Measurements from ENCODE around the gene PAN2.

DNA sequence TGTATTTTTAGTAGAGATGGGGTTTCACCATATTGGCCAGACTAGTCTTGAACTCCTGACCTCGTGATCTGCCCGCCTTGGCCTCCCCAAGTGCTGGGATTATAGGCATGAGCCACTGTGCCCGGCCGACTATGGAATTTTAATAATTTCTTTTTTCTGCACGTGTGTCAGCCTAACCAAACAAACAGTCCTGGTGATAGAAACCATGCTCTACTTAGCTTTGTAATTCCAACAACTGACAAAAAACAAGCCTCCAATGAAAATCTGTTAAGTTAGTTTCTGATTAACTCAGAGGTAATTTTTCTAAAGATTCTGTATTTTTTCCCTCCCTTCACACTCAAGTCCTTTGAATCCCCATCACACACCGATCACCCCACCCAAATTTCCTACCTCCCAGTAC is 51.8 kb downstream of the PAN2 start:
- TF ChIP-seq, protein P1, sequence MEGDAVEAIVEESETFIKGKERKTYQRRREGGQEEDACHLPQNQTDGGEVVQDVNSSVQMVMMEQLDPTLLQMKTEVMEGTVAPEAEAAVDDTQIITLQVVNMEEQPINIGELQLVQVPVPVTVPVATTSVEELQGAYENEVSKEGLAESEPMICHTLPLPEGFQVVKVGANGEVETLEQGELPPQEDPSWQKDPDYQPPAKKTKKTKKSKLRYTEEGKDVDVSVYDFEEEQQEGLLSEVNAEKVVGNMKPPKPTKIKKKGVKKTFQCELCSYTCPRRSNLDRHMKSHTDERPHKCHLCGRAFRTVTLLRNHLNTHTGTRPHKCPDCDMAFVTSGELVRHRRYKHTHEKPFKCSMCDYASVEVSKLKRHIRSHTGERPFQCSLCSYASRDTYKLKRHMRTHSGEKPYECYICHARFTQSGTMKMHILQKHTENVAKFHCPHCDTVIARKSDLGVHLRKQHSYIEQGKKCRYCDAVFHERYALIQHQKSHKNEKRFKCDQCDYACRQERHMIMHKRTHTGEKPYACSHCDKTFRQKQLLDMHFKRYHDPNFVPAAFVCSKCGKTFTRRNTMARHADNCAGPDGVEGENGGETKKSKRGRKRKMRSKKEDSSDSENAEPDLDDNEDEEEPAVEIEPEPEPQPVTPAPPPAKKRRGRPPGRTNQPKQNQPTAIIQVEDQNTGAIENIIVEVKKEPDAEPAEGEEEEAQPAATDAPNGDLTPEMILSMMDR (IDR thresholded peaks at IDR 0.05), result no peak
- TF ChIP-seq POLR2AphosphoS5 (IDR thresholded peaks at IDR 0.05; ENCODE audit: low read depth, low read length), result no peak
- TF ChIP-seq SIN3A (IDR thresholded peaks at IDR 0.05; ENCODE audit: borderline replicate concordance, insufficient read depth, low read depth, low read length), result no peak
